H9 (cell line): Measurements from ENCODE around the gene TRAF5. TPM values are rescaled to one million over a fixed set of nuclear protein-coding genes. Genes with fewer than 3 reads are reported as not detected.

Source experiments
- DNase-seq: peaks from one replicate; pipeline ENCODE4 v3.0.0-alpha.2; 2017
- H2AFZ ChIP-seq: one replicate; pipeline ENCODE4 v1.6.1; 2013; ENCODE audit warnings: mild to moderate bottlenecking, low read length, control low read depth, moderate library complexity
- H2AK5ac ChIP-seq: 2 replicates; pipeline ENCODE4 v1.6.1; 2013; ENCODE audit warnings: low read length, control low read depth, mixed read lengths; ENCODE audit not compliant: insufficient read length
- H2BK120ac ChIP-seq: one replicate; pipeline ENCODE4 v1.6.1; 2013; ENCODE audit warnings: low read depth, mild to moderate bottlenecking, low read length, control low read depth, inconsistent platforms; ENCODE audit not compliant: poor library complexity, severe bottlenecking
- H2BK12ac ChIP-seq: 2 replicates; pipeline ENCODE4 v1.6.1; 2013; ENCODE audit warnings: low read length, control low read depth, mixed read lengths, low read depth; ENCODE audit not compliant: insufficient read length
- H2BK15ac ChIP-seq: 2 replicates; pipeline ENCODE4 v1.6.1; 2013; ENCODE audit warnings: low read depth, low read length, control low read depth
- H2BK20ac ChIP-seq: one replicate; pipeline ENCODE4 v1.6.1; 2013; ENCODE audit warnings: low read depth, mild to moderate bottlenecking, low read length, control low read depth, inconsistent platforms; ENCODE audit not compliant: poor library complexity, severe bottlenecking
- H2BK5ac ChIP-seq: 2 replicates; pipeline ENCODE4 v1.6.1; 2013; ENCODE audit warnings: low read length, control low read depth, mixed read lengths; ENCODE audit not compliant: insufficient read length
- H3K14ac ChIP-seq: 2 replicates; pipeline ENCODE4 v1.6.1; 2013; ENCODE audit warnings: low read length, control low read depth; ENCODE audit not compliant: insufficient read depth
- H3K18ac ChIP-seq: 2 replicates; pipeline ENCODE4 v1.6.1; 2013; ENCODE audit warnings: low read depth, mild to moderate bottlenecking, mixed read lengths, low read length, control low read depth; ENCODE audit not compliant: insufficient read length
- H3K23ac ChIP-seq: 2 replicates; pipeline ENCODE4 v1.6.1; 2013; ENCODE audit warnings: low read length, control low read depth, mixed read lengths, low read depth; ENCODE audit not compliant: insufficient read length
- H3K23me2 ChIP-seq: 2 replicates; pipeline ENCODE4 v1.6.1; 2013; ENCODE audit warnings: low read depth, mild to moderate bottlenecking, mixed read lengths, low read length, control low read depth; ENCODE audit not compliant: insufficient read length, poor library complexity, severe bottlenecking
- H3K27ac ChIP-seq: 2 replicates; pipeline ENCODE4 v1.5.1; 2013; ENCODE audit warnings: low read length, control low read depth, mixed read lengths, low read depth; ENCODE audit not compliant: insufficient read length
- H3K27me3 ChIP-seq: 2 replicates; pipeline ENCODE4 v1.6.1; 2013; ENCODE audit warnings: low read length, control low read depth, inconsistent platforms; ENCODE audit not compliant: insufficient read depth
- H3K4ac ChIP-seq: 2 replicates; pipeline ENCODE4 v1.6.1; 2013; ENCODE audit warnings: low read depth, mild to moderate bottlenecking, control low read depth, inconsistent platforms, low read length, moderate library complexity
- H3K4me1 ChIP-seq: 2 replicates; pipeline ENCODE4 v1.6.1; 2013; ENCODE audit warnings: low read length, control low read depth, inconsistent platforms; ENCODE audit not compliant: insufficient read depth
- H3K4me2 ChIP-seq: 2 replicates; pipeline ENCODE4 v1.6.1; 2013; ENCODE audit warnings: low read length, control low read depth, mixed read lengths; ENCODE audit not compliant: insufficient read length, insufficient read depth
- H3K56ac ChIP-seq: 2 replicates; pipeline ENCODE4 v1.6.1; 2013; ENCODE audit warnings: low read depth, mild to moderate bottlenecking, mixed read lengths, low read length, control low read depth; ENCODE audit not compliant: insufficient read length
- H3K79me1 ChIP-seq: 2 replicates; pipeline ENCODE4 v1.6.1; 2013; ENCODE audit warnings: low read depth, mild to moderate bottlenecking, moderate library complexity, low read length, control low read depth, inconsistent platforms; ENCODE audit not compliant: insufficient read depth, poor library complexity, severe bottlenecking
- H3K79me2 ChIP-seq: 2 replicates; pipeline ENCODE4 v1.6.1; 2013; ENCODE audit warnings: low read length, control low read depth, inconsistent platforms; ENCODE audit not compliant: insufficient read depth
- H3K9ac ChIP-seq: 2 replicates; pipeline ENCODE4 v1.6.1; 2013; ENCODE audit warnings: low read length, control low read depth, mixed read lengths; ENCODE audit not compliant: insufficient read length; ENCODE audit errors: extremely low read depth
- H3K9me3 ChIP-seq: one replicate; pipeline ENCODE4 v1.6.1; 2013; ENCODE audit warnings: low read depth, low read length, inconsistent platforms; ENCODE audit not compliant: control insufficient read depth
- H3T11ph ChIP-seq: one replicate; pipeline ENCODE4 v1.6.1; 2013; ENCODE audit warnings: mild to moderate bottlenecking, low read length, control low read depth, inconsistent platforms
- H4K20me1 ChIP-seq: one replicate; pipeline ENCODE4 v1.6.1; 2013; ENCODE audit not compliant: control insufficient read depth, insufficient read length, insufficient read depth
- H4K5ac ChIP-seq: 2 replicates; pipeline ENCODE4 v1.6.1; 2013; ENCODE audit warnings: low read depth, mild to moderate bottlenecking, mixed read lengths, low read length, control low read depth; ENCODE audit not compliant: insufficient read length
- H4K8ac ChIP-seq: replicated peaks from 2 replicates; pipeline ENCODE4 v1.6.1; 2013; ENCODE audit warnings: low read length, control low read depth, mixed read lengths, low read depth; ENCODE audit not compliant: insufficient read length
- H4K91ac ChIP-seq: 2 replicates; pipeline ENCODE4 v1.6.1; 2013; ENCODE audit warnings: low read depth, mild to moderate bottlenecking, moderate library complexity, mixed read lengths, low read length, control low read depth; ENCODE audit not compliant: insufficient read length
- H3K27ac Mint-ChIP-seq, 3 experiments: 2 replicates in 2 of 3; 3 replicates in 1 of 3; pipeline ENCODE4 v1.8.0; 2020 to 2021; ENCODE audit warnings: mixed read lengths in 3 of 3, mild to moderate bottlenecking in 1 of 3, moderate library complexity in 1 of 3
- H3K27me3 Mint-ChIP-seq: 2 replicates; pipeline ENCODE4 v1.8.0; 2021; ENCODE audit warnings: low read depth, mild to moderate bottlenecking, moderate library complexity, mixed read lengths
- H3K36me3 Mint-ChIP-seq, 3 experiments: 2 replicates in 2 of 3; 3 replicates in 1 of 3; pipeline ENCODE4 v1.8.0; 2020 to 2021; ENCODE audit warnings: low read depth in 3 of 3, mixed read lengths in 3 of 3; ENCODE audit not compliant: insufficient read depth in 1 of 3
- H3K4me1 Mint-ChIP-seq, 2 experiments: 2 replicates each; pipeline ENCODE4 v1.8.0; 2020; ENCODE audit warnings: mixed read lengths in 2 of 2
- H3K4me3 Mint-ChIP-seq, 2 experiments: 2 replicates in 1 of 2; 3 replicates in 1 of 2; pipeline ENCODE4 v1.8.0; 2020 to 2021; ENCODE audit warnings: mild to moderate bottlenecking in 2 of 2, mixed read lengths in 2 of 2, moderate library complexity in 1 of 2
- H3K9me3 Mint-ChIP-seq, 2 experiments: 2 replicates in 1 of 2; 3 replicates in 1 of 2; pipeline ENCODE4 v1.8.0; 2020; ENCODE audit warnings: mild to moderate bottlenecking in 2 of 2, mixed read lengths in 2 of 2, moderate library complexity in 1 of 2
- CTCF ChIP-seq: fragments of 200-600 bp; sonication (generic); conservative IDR thresholded peaks from 3 replicates; pipeline ENCODE4 v1.8.0; 2021; ENCODE audit warnings: antibody characterized with exemption, mild to moderate bottlenecking
- WGBS: extraction: QIAGEN DNeasy Blood & Tissue Kit; methylation state at CpG from one replicate; pipeline ENCODE4 v1.1.7; 2013; ENCODE audit warnings: missing lambda C conversion rate, low lambda C conversion rate, mixed read lengths; ENCODE audit not compliant: insufficient read length; ENCODE audit errors: extremely low coverage; 5-methylcytosine and 5-hydroxymethylcytosine counted together
- total RNA-seq: library from RNA; stranded (reverse); gene quantifications from 2 replicates; pipeline ENCODE4 v1.2.1, GENCODE V29; 2021

TRAF5 gene
- total RNA-seq, 1 experiment from 2014 or later = 19.1 TPM

- Histone ChIP-seq H3K9ac (no peak overlapping the region), H3K14ac (no peak overlapping the region), H3T11ph (no peak overlapping the region), H2BK120ac (no peak overlapping the region), H3K79me1 (no peaks in the 10 kb centered on the region), H3K23ac (no peak overlapping the region), H4K20me1 (no peaks in the 10 kb centered on the region), H3K79me2 (peaks cover 3% of the 10 kb centered on the region; the same call in 1 of the 2 replicates), H3K56ac (no peak overlapping the region), H2AFZ (no peak overlapping the region), H3K4me1 (peaks cover 8% of the 10 kb centered on the region), H2BK20ac (no peak overlapping the region), H3K4ac (no peak overlapping the region), H4K5ac (no peak overlapping the region), H3K27me3 (no peaks in the 10 kb centered on the region), H2BK15ac (no peak overlapping the region), H2BK12ac (no peak overlapping the region), H4K8ac (no peak overlapping the region), H3K23me2 (no peaks in the 10 kb centered on the region), H3K27ac (no peak overlapping the region), H2AK5ac (no peak overlapping the region), H2BK5ac (no peak overlapping the region), H3K18ac (no peak overlapping the region), H4K91ac (no peak overlapping the region), H3K4me2 (no peak overlapping the region), H3K9me3 (no peaks in the 10 kb centered on the region)
- peaks cover 30 to 36% of the 10 kb centered on the region in 2 experiments for H3K4me1 Mint-ChIP-seq
- WGBS = no CpG with 5 or more reads among the region's 15 CpGs
- no peaks in the 10 kb centered on the region for H3K27me3 Mint-ChIP-seq
- no peak for TF ChIP-seq CTCF
- no peaks in the 10 kb centered on the region for H3K9me3 Mint-ChIP-seq
- H3K27ac Mint-ChIP-seq = no peak overlapping the region
- H3K36me3 Mint-ChIP-seq = peaks cover 0 to 3% (median 2%) of the 10 kb centered on the region in 3 experiments; a peak in 1 of 7 replicates
- H3K4me3 Mint-ChIP-seq = no peak overlapping the region
- no peak for DNase-seq
Measured at GRCh38 chr1:211336775-211337174, 10.1 kb downstream of the TRAF5 start.
